GM21717 (cell line): ENCODE data around the gene TRIM72.
"Not testable (repeated sequence)": the region's sequence is repeated elsewhere in the genome, so short reads cannot be mapped to it uniquely, and the experiment has no call there.

Experiments
- ATAC-seq: cut with Tn5 transposase; IDR thresholded peaks from one replicate; pipeline ENCODE4 v1.9.1; 2021; ENCODE audit warnings: mild to moderate bottlenecking, moderate library complexity; ENCODE audit not compliant: unreplicated experiment

Gene TRIM72, protein sequence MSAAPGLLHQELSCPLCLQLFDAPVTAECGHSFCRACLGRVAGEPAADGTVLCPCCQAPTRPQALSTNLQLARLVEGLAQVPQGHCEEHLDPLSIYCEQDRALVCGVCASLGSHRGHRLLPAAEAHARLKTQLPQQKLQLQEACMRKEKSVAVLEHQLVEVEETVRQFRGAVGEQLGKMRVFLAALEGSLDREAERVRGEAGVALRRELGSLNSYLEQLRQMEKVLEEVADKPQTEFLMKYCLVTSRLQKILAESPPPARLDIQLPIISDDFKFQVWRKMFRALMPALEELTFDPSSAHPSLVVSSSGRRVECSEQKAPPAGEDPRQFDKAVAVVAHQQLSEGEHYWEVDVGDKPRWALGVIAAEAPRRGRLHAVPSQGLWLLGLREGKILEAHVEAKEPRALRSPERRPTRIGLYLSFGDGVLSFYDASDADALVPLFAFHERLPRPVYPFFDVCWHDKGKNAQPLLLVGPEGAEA

GRCh38 chr16:31213877-31214707 lies at the start of gene TRIM72:
TRIM72 (plus strand) TSS chr16:31214119; CDS start chr16:31214739, 620 bp downstream.
- ATAC-seq: no peak

GRCh38 chr16:31167315-31167714 lies 46.6 kb upstream of the TRIM72 start:
- no peak for ATAC-seq

DNA sequence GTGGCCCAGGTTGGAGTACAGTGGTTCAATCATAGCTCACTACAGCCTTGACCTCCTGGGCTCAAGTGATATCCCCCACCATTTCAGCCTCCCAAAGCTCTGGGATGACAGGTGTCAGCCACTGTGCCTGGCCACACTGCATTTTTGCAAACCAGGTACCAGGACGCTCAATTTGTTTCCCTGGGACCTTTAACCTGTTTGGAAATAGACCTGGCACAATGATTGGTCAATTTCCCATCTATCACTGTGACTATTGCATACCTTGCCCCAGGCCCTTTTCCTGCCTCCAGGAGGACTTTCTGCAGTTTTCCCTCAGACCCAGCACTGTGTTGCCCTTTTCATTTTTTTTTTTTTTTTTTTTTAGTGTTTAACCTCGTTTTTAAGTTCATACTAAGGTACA lies 45.1 kb upstream of the TRIM72 start:
- ATAC-seq: no peak

- not testable (repeated sequence) for ATAC-seq
Measured at GRCh38 chr16:31170048-31170447, 43.9 kb upstream of the TRIM72 start.

DNA sequence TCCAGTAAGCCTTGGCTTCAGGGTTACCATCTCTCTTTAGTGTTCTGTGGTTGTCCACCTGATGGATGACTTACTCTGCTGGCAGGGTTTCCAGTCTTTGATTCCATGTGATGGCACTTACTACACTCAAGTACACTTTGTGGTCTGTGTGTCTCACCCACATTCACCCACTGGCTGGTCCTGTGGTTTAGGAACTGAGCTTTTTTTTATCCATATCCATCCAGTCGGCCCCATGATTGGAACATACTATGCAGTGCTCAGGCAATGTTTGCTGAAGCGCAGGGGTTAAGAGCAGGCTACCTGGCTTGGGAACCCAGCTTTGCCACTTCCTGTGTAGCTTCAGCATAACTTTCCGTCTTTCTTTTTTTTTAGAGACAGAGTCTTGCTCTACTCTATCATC lies 36.8 kb upstream of the TRIM72 start:
- ATAC-seq: no peak

- ATAC-seq: no peak
Measured at GRCh38 chr16:31179219-31179746, 34.6 kb upstream of the TRIM72 start.

DNA sequence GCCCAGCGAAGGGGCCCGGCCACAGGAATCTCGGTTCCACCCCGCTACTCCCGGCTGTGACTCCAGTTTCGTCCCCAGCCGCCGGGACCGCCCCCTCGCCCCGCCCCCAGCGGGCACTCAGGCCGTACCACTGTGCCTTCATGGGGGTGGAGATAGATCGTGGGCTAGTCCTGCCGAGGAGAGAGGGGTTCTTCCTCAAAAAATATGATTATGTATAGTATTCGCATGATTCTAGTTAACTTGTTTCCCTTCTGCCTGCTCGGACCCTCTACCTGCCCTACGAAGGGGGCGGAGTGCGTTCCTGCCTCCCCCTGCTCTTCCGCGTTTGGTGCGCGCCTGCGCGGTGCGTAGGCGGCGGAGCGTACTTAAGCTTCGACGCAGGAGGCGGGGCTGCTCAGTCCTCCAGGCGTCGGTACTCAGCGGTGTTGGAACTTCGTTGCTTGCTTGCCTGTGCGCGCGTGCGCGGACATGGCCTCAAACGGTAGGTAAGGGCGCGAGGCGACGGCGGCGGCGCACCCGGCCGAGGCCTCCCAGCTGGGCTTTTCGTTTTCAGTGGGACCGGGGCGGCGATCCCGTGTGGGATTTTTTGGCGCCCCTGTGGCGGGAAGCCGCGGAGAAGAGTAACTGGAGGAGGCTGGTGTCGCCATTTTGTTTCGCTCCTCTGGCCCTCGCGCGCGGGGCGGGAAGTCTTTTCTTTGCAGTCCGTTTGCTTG lies 34.0 kb upstream of the TRIM72 start, which contains the start of gene FUS:
FUS (plus strand) TSS at position 393 of the 713 bp plus-strand sequence; CDS start at position 469, 76 bp downstream.
- peak; percentile 52 for ATAC-seq

DNA sequence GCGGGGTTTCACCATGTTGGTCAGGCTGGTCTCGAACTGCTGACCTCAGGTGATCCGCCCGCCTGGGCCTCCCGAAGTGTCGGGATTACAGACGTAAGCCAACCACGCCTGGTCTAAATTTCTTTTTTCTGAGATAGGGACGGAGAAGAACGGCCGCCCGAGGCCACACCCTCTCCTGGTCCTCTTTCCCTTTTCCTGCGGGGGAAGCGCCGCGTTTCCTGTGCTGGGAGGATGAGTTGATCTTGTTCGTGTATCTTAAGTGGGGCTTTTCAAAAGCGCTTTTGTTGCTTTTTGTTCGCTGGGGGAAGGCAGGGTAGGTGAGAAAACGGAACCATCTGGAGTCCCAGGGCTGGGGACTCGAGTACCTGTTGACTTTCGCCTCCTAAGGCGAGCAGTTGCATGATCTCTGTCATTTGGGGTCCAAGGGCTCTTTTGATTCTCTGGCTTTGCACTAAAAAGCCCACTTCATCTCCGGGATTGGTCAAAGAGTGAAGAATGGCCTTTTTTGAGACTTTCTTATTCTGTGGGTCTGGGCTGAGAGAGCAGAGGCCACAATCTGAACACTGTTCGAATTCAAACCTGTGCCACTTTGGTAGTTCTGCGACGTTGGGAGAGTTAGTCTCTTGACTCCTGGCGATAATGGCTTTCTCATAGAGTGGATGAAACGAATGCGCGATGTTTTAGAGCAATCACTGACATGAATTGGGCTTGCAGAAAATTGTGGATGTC lies 32.7 kb upstream of the TRIM72 start:
- ATAC-seq: no peak

DNA sequence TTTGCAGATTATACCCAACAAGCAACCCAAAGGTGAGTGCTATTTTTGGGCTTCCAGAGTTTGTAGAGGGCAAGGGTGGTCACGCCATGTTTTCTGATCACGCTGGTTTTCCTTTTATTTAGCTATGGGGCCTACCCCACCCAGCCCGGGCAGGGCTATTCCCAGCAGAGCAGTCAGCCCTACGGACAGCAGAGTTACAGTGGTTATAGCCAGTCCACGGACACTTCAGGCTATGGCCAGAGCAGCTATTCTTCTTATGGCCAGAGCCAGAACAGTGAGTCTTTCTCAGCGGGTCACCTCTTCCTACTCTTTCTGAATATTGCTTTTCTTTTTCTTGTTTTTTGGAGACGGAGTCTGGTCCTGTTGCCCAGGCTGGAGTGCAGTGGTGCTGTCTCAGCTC lies 31.5 kb upstream of the TRIM72 start:
- no peak for ATAC-seq

GRCh38 chr16:31183432-31184428 lies 30.2 kb upstream of the TRIM72 start:
- no peak for ATAC-seq

- ATAC-seq: no peak
Measured at GRCh38 chr16:31184888-31185287, 29.0 kb upstream of the TRIM72 start.

DNA sequence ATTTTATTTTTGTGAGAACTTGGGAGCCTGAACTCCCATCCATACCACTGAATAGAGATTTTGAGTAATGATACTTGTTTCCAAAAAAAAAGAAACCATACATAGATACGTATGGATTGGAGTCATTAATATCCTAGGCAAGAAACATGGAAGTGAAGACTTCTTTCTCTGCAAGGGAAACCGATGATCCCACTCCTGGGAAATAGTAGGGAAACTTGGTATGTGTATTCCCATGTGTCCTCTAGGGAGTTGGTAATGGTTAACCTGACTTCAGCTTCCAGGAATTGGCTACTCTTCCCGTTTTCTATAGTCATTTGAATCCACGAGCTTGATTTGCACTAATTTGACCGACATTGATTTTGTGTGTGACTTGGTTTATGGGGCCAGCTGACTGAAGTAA lies 28.6 kb upstream of the TRIM72 start:
- no peak for ATAC-seq

DNA sequence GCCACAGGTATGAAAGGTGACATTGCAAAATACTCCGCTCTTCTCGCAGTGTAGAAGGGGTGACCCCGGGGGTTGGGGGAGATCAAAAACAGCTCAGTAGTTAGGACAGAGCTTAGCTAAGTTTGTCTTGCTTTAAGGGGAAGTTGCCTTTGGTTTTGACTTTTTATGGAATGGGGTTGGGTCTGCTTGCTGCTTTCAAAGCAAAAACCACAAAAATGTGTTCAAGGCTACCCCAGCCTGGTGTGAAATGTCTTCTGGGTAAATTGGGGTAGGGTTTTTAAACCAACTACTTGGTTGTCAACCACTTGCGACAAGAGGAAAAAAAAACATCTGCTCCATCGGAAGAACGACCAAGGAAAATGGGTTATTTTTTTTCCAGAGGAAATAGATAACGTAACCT lies 27.7 kb upstream of the TRIM72 start:
- ATAC-seq: no peak

- no peak for ATAC-seq
Measured at GRCh38 chr16:31186930-31187807, 26.8 kb upstream of the TRIM72 start.

- no peak for ATAC-seq
Measured at GRCh38 chr16:31187808-31188189, 26.1 kb upstream of the TRIM72 start.

GRCh38 chr16:31188450-31189411 lies 25.2 kb upstream of the TRIM72 start:
- ATAC-seq: no peak

GRCh38 chr16:31189412-31189778 lies 24.5 kb upstream of the TRIM72 start:
- no peak for ATAC-seq
